Astrocyte (in vitro differentiated cells and primary cell): ENCODE results near the gene ACAT2.

Source experiments
- CTCF ChIP-seq: IDR thresholded peaks from 2 replicates; pipeline ENCODE4 v1.5.1; 2011; ENCODE audit warnings: low read depth, mild to moderate bottlenecking, inconsistent platforms, low read length, moderate library complexity; ENCODE audit not compliant: insufficient read depth
- EZH2 ChIP-seq: IDR thresholded peaks from 2 replicates; pipeline ENCODE4 v1.6.1; 2012; ENCODE audit warnings: mild to moderate bottlenecking, low read length, inconsistent platforms; ENCODE audit not compliant: insufficient read depth

GRCh38 chr6:159813781-159814180 lies 51.9 kb downstream of the ACAT2 start:
- no peak for TF ChIP-seq EZH2
- no peak for TF ChIP-seq CTCF
